ENCODE results near the gene CCDC9B.

Gene CCDC9B

GRCh38 chr15:40303576-40303975, 37.2 kb downstream of the CCDC9B start:
- DNase-seq = no peak

GRCh38 chr15:40302981-40303380, 37.8 kb downstream of the CCDC9B start:
- DNase-seq = no peak

- no peak for DNase-seq
Measured at GRCh38 chr15:40302288-40302886, 38.4 kb downstream of the CCDC9B start.

- no peak for DNase-seq
Measured at GRCh38 chr15:40301467-40302179, 39.1 kb downstream of the CCDC9B start.

DNA sequence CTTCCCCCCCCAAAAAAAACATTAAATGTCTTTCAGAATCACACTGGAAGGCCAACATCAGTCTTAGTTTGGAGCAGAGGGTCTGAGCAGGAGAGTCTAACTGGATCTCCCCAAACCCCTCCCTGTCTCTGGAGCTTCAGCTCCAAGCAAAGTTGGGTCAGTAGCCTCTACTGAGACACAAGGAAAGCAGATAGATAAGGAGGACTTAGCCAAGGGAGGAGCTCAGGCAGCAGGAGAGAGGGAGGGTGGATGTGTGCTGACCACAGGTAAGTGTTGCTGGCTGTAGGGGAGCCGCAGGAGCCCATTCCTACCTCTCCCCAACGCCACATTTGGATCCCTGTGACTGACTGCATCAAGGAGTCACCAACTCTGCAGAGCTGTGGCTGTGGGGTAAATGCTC, 40.0 kb downstream of the CCDC9B start:
- no peak for DNase-seq

DNA sequence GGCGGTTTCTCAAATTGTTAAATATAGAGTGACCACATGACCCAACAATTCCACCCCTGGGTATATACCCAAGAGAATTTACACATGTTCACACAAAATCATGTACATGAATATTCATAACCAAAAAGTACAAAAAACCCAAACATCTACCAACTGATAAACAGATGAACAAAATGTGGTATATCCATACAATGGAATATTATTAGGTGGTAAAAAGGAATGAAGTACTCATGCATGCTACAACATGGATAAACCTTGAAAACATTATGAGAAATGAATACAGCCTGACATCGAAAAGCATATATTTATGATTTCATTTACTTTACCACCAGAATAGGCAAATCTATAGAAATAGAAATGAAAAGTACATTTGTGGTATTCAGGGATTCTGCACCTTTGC, 40.4 kb downstream of the CCDC9B start:
- no peak for DNase-seq

GRCh38 chr15:40298216-40298935, 42.4 kb downstream of the CCDC9B start:
- DNase-seq = no peak

DNA sequence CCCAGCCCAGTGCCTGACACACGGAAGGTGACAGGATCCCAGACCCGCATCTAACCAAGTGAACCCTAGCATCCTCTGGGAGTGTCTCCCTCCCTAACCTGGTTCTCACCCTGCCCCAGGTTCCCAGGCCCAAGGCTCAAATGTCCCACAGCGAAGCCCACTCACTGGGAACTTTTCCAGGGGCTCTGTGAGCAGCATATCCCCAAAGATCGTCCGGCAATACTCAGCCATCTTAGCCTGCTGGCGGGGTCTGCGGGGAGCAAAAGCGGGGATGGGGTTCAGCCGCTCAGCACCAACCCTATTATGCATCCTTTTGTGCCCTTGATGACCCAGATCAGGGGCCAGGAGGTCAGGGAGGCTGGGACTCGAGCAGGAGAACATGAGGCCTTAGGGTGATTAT, 43.4 kb downstream of the CCDC9B start:
- no peak for DNase-seq

DNA sequence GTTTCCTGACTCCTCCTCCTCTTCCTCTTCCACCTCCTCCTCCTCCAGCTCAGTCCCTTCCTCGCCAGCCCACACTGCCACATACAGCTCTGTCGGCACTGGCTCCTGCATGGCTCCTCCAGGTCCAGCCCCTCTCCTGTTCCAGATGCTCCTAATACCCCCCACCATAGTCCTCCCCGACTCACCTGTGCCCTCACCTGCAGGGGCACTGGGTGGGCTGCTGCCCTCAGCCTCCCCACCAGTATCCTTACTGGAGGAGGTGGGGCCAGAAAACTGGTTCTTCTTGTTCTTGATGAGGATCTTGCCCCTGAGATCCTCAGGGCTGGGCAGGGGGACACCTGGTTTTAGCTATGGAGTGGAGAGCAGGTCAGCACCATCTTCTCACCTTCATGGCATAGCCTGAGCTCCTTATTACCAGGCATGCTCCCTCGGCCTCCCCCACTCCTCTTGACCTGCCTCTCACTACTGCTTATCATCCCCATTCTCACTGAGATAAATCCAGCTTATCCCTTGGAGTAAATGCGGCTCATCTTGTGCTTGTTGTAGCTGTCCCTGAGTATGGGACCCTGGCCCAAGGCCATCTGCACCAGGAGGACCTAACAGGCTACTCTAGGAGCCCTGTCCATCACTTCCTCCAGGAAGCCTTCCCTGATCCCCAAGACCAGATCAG, 44.0 kb downstream of the CCDC9B start:
- DNase-seq = no peak

DNA sequence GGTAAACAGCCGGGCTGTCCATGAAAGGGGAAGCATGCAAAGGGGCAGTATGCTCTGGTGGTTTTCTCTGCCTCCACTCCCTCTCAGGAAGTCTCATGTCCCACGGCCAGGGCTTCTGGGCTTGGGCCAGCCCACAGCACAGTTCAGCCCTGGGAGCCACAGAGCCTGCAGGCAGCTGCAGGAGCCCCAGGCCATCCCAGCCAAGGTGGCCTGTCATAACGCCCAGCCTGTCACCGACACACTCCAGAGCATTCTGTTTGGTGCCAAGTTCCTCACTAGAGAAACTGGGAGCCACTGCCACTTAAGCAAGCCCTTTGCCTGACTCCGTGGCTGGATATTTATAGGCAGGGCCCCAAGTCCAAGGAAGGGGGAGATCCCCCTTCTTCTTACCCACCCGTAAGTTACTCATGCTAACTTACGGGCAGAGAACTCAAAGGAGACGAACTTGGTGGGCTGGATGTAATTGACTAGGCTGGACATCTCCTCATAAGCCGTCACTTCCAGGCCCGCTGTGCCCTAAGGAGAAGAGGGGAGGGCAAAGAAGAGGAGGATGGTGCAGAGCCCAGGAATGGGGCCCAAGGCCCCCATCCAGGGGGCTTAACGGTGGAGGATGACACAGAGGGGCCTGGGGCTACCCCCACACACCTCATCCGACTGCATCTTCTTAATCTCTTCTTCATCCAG, 44.7 kb downstream of the CCDC9B start:
- no peak for DNase-seq

- no peak for DNase-seq
Measured at GRCh38 chr15:40295297-40295696, 45.4 kb downstream of the CCDC9B start.

- no peak for DNase-seq
Measured at GRCh38 chr15:40293905-40294895, 46.5 kb downstream of the CCDC9B start.

DNA sequence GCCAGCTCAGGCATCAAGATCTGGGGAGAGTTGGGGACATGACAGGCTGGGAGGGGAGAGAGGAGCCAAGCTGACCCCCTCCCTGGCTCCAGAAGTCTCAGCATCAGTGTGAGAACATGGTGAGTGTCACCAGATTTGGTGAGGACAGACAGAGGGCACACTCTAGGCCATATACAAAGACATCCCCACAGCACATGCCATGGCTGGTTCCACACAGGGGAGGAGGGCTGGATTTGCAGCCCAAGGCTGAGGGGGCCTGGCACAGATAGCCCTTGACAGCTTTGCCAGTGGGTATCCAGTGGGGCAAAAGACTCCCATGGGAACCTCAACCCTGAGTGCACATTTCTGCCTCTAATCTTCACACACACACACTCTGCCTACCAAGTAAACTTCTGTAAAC, 47.7 kb downstream of the CCDC9B start:
- DNase-seq = no peak

DNA sequence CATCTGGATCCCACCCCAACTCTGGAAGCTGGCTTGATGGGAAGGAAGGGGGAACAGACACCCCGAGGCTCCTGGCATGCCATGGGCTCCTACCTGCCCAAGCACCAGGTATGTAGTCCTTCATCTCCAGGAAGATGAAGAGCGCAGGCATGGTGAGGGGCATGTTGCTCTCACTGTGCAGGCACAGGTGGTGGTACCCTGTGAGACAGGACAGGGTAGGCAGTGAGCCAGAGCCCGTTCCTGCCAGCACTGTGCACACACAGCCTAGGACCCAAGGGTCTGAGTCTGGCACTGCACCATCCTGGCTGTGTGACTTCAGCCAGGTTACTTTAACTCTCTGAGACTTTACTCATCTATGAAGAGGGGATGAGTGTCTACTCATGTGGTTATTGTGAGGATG, 48.5 kb downstream of the CCDC9B start:
- no peak for DNase-seq

- no peak for DNase-seq
Measured at GRCh38 chr15:40290918-40291574, 49.7 kb downstream of the CCDC9B start.

GRCh38 chr15:40290545-40290917, 50.2 kb downstream of the CCDC9B start:
- DNase-seq = no peak

GRCh38 chr15:40289140-40289775, 51.5 kb downstream of the CCDC9B start:
- DNase-seq = no peak

GRCh38 chr15:40287968-40288367, 52.8 kb downstream of the CCDC9B start:
- no peak for DNase-seq

- DNase-seq = no peak
Measured at GRCh38 chr15:40287505-40287904, 53.2 kb downstream of the CCDC9B start.

GRCh38 chr15:40286794-40287193, 53.9 kb downstream of the CCDC9B start:
- DNase-seq = no peak

DNA sequence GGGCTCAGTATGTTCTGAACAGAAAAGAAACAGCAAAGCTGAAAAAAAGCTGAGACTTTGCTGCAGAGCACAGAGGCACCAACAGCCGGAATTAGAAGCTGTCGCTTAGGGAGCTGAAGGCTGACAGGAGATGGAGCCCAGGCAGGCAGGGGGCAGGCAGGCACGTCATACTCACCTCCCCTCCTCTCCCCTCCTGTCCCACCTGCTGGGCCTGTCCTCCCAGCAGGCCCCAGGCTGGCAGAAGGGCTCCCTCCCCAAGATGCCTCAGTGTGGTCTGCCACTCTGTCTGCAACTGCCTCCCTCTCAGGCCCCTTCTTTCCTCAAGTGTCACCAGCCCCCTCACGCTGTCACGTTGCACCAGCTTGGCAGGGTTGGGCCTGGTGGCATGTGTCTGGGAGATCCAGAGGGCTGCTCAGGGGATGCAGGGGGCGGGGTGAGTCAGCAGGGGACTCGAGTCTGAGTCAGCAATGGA, 54.6 kb downstream of the CCDC9B start:
- no peak for DNase-seq

All from NCI-H446 treated with DMSO at 0.1 percent for 48 hours (cell line).